SK-N-SH (cell line): ENCODE data around the gene ARGLU1. TPM values are rescaled to one million over a fixed set of nuclear protein-coding genes. Genes with fewer than 3 reads are reported as not detected.

ENCODE experiments used
- CTCF ChIA-PET: fragments of 300-600, 350-600 bp; formaldehyde crosslinking; extraction: SDS; loops from one replicate; lab custom pipeline; 2021; lab: Yijun Ruan, JAX
- POLR2A ChIA-PET: fragments of 350-600 bp; sonication (Branson Sonifier 250); formaldehyde crosslinking; extraction: SDS; loops from one replicate; lab custom pipeline; 2020; ENCODE audit warnings: antibody characterized with exemption, inconsistent platforms; lab: Yijun Ruan, JAX
- DNase-seq: peaks from one replicate; pipeline ENCODE4 v3.0.0; 2012
- H2AFZ ChIP-seq: fragments of 200-600 bp; sonication (generic); 2 replicates; pipeline ENCODE4 v1.8.1; 2016; ENCODE audit warnings: antibody characterized with exemption, mild to moderate bottlenecking, low read depth
- H3F3A ChIP-seq: fragments of 200-600 bp; sonication (generic); replicated peaks from 2 replicates; pipeline ENCODE3; 2016; ENCODE audit warnings: antibody characterized with exemption, mild to moderate bottlenecking; ENCODE audit not compliant: insufficient read depth
- H3K27ac ChIP-seq, 2 experiments: fragments of 200-500 bp in 1 of 2; fragments of 200-600 bp in 1 of 2; sonication (Bioruptor generic) in 1 of 2; sonication (generic), shearing (Covaris generic) in 1 of 2; 2 replicates each; pipeline versions ENCODE4 v1.5.1 to v1.6.1; 2014 to 2016; ENCODE audit warnings: low read depth in 2 of 2, inconsistent platforms in 1 of 2, low read length in 1 of 2, mild to moderate bottlenecking in 1 of 2, mixed read lengths in 1 of 2
- H3K27me3 ChIP-seq: fragments of 200-600 bp; sonication (generic), shearing (Covaris generic); 2 replicates; pipeline ENCODE4 v1.6.1; 2016; ENCODE audit warnings: mixed run types; ENCODE audit not compliant: insufficient read depth
- H3K36me3 ChIP-seq, 2 experiments: fragments of 200-500 bp in 1 of 2; fragments of 200-600 bp in 1 of 2; sonication (Bioruptor generic) in 1 of 2; sonication (generic) in 1 of 2; replicated peaks in 1 of 2; 2 replicates each; pipeline versions ENCODE3 to v1.5.1; 2014 to 2016; ENCODE audit warnings: low read length in 1 of 2, mild to moderate bottlenecking in 1 of 2; ENCODE audit not compliant: insufficient read depth in 2 of 2, control insufficient read depth in 1 of 2
- H3K4me1 ChIP-seq, 2 experiments: fragments of 200-500 bp in 1 of 2; fragments of 200-600 bp in 1 of 2; sonication (Bioruptor generic) in 1 of 2; sonication (generic), shearing (Covaris generic) in 1 of 2; 2 replicates each; pipeline versions ENCODE4 v1.5.1 to v1.6.1; 2014 to 2016; ENCODE audit warnings: low read depth in 1 of 2, low read length in 1 of 2, mixed run types in 1 of 2; ENCODE audit not compliant: insufficient read depth in 2 of 2, control insufficient read depth in 1 of 2
- H3K4me2 ChIP-seq: fragments of 200-600 bp; sonication (generic), shearing (Covaris generic); 2 replicates; pipeline ENCODE4 v1.6.1; 2017; ENCODE audit warnings: mixed run types
- H3K4me3 ChIP-seq, 2 experiments: fragments of 200-500 bp in 1 of 2; fragments of 200-600 bp in 1 of 2; sonication (Bioruptor generic) in 1 of 2; sonication (generic), shearing (Covaris generic) in 1 of 2; 2 replicates each; pipeline versions ENCODE4 v1.5.1 to v1.8.1; 2014 to 2016; ENCODE audit warnings: low read depth in 2 of 2, inconsistent platforms in 1 of 2, low read length in 1 of 2, mild to moderate bottlenecking in 1 of 2, mixed read lengths in 1 of 2, moderate library complexity in 1 of 2
- H3K79me2 ChIP-seq: fragments of 200-600 bp; sonication (generic); 2 replicates; pipeline ENCODE4 v1.8.1; 2017; ENCODE audit warnings: mild to moderate bottlenecking; ENCODE audit not compliant: insufficient read depth
- H3K9ac ChIP-seq: fragments of 200-600 bp; sonication (generic); 2 replicates; pipeline ENCODE4 v1.6.1; 2017; ENCODE audit warnings: mixed run types
- H3K9me2 ChIP-seq: fragments of 200-600 bp; sonication (generic); 2 replicates; pipeline ENCODE4 v1.6.1; 2017; ENCODE audit warnings: mixed run types
- H3K9me3 ChIP-seq: fragments of 200-600 bp; sonication (generic); 2 replicates; pipeline ENCODE4 v1.6.1; 2017; ENCODE audit warnings: mixed run types, mild to moderate bottlenecking, moderate library complexity
- H4K20me1 ChIP-seq: fragments of 200-600 bp; sonication (generic); 2 replicates; pipeline ENCODE4 v1.6.1; 2017; ENCODE audit warnings: mild to moderate bottlenecking, mixed run types; ENCODE audit not compliant: insufficient read depth
- CHD2 ChIP-seq: fragments of 150-350 bp; IDR thresholded peaks from 2 replicates; pipeline ENCODE4 v1.6.1; 2018; ENCODE audit warnings: low read length; ENCODE audit not compliant: partially characterized antibody
- EP300 ChIP-seq, 2 experiments: IDR thresholded peaks; 2 replicates each; pipeline versions ENCODE4 v1.4.0 to v1.6.1; 2012; ENCODE audit warnings: borderline replicate concordance in 1 of 2, low read depth in 1 of 2, low read length in 1 of 2
- EZH2phosphoT487 ChIP-seq: fragments of 200-600 bp; sonication (generic); IDR thresholded peaks from 2 replicates; pipeline ENCODE4 v1.6.1; 2017; ENCODE audit warnings: low read depth, mixed run types, mild to moderate bottlenecking, antibody characterized with exemption, moderate library complexity, borderline replicate concordance
- FOSL2 ChIP-seq: IDR thresholded peaks from 2 replicates; pipeline ENCODE4 v1.4.0; 2012; ENCODE audit warnings: low read depth, mild to moderate bottlenecking, moderate library complexity, borderline replicate concordance
- FOXJ3 ChIP-seq: sonication (generic); formaldehyde crosslinking; IDR thresholded peaks from 2 replicates; pipeline ENCODE4 v1.5.1; 2020; ENCODE audit warnings: mild to moderate bottlenecking, missing genetic modification reagents
- FOXM1 ChIP-seq: IDR thresholded peaks from 2 replicates; pipeline ENCODE4 v1.4.0; 2012; ENCODE audit warnings: low read depth, mild to moderate bottlenecking
- GATA2 ChIP-seq: sonication (generic); formaldehyde crosslinking; IDR thresholded peaks from 2 replicates; pipeline ENCODE4 v1.5.0; 2020; ENCODE audit warnings: mild to moderate bottlenecking, missing genetic modification reagents
- JUND ChIP-seq: IDR thresholded peaks from 2 replicates; pipeline ENCODE4 v1.4.0; 2012
- POLR2AphosphoS5 ChIP-seq: IDR thresholded peaks from 2 replicates; pipeline ENCODE4 v1.6.1; 2012; ENCODE audit warnings: low read depth, low read length
- SMC3 ChIP-seq: IDR thresholded peaks from 2 replicates; pipeline ENCODE4 v1.6.1; 2012; ENCODE audit warnings: low read depth, low read length, improper control_type of control experiment
- WGBS: methylation state at CpG from one replicate; pipeline ENCODE4 v1.1.6; 2017; ENCODE audit warnings: low lambda C conversion rate; 5-methylcytosine and 5-hydroxymethylcytosine counted together
- polyA plus RNA-seq, 3 experiments: library from polyadenylated mRNA; depleted of rRNA; stranded (reverse); fragments of >200 nt; gene quantifications; 2 replicates each; pipeline ENCODE4 v1.2.3, GENCODE V29; 2012
- TF ChIP-seq, protein P1 (sequence below): IDR thresholded peaks from 2 replicates; pipeline ENCODE4 v1.4.0; 2012; ENCODE audit warnings: low read depth, borderline replicate concordance

The ARGLU1 gene
- polyA plus RNA-seq, 1 of the 3 experiments (the other 2 are of a cell fraction) = 101 TPM

DNA sequence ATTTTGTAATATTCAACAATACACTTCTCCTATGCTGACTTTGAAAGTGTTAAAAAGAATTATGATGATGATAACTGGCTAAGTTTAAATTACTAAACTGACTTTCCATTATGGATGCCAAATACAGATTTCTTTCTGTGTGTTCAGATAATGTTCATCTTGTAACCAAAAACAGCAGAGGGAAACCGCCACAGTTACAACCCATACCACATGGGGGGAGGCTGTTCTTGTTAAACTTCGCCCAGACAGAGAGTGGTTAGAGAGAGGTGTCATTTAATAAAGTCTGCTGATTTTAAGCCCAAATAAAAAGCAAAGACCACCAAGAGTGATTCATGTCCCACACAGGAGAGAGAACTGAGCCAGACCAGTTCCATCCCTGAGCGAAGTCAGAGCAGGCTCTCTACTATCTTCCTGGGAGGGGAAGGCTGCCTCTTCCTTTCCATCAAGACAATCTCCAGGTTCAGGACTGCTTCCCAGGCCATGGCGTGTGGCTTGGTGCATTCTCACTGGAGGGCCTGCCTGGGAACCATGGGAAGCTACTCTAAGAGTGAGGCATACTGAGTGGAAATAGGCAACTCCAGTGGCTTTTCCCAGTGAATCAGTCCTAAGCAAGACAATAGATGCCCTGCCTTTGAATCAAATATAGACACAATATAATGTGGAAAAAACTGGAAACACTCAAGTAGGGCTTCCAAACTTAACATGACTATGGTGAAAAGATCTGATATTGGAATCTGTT is 50.7 kb downstream of the ARGLU1 start (continued):
- TF ChIP-seq FOSL2 (no peak), FOXJ3 (no peak), JUND (no peak), SMC3 (no peak), CHD2 (no peak)
- TF ChIP-seq, protein P1, sequence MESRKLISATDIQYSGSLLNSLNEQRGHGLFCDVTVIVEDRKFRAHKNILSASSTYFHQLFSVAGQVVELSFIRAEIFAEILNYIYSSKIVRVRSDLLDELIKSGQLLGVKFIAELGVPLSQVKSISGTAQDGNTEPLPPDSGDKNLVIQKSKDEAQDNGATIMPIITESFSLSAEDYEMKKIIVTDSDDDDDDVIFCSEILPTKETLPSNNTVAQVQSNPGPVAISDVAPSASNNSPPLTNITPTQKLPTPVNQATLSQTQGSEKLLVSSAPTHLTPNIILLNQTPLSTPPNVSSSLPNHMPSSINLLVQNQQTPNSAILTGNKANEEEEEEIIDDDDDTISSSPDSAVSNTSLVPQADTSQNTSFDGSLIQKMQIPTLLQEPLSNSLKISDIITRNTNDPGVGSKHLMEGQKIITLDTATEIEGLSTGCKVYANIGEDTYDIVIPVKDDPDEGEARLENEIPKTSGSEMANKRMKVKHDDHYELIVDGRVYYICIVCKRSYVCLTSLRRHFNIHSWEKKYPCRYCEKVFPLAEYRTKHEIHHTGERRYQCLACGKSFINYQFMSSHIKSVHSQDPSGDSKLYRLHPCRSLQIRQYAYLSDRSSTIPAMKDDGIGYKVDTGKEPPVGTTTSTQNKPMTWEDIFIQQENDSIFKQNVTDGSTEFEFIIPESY = no peak

DNA sequence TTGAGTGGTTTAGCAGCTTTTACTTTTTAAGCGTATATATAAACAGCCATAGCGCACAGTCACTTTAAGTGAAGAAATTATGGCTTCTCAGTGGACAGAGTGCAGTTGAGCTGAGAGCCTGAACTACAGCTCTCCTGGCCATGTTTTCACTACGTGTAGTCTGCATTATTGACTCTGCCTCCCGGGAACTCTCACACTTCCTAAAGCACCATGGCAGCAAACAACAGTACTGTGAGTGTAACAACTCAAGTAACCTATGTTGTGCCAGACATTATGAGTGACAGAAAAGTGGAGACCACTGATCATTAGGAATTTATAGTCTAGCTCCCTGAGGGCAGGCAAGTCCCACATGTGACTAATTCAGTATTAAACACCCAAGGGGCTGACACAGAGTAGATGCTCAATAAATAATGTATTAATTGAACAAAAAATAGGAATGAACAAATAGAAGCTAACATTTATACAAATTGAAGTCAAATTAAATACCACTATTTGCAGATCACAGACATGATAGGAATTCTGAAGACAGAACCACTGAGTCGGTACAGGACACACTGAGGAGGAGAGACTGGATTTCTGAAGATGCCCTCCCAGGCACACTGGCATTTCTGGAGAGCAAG is 52.2 kb downstream of the ARGLU1 start:
- no peak overlapping the region for H3K27ac ChIP-seq
- peaks cover 2 to 3% of the 10 kb centered on the region in 2 experiments for H3K36me3 ChIP-seq
- H3K27me3 ChIP-seq = no peaks in the 10 kb centered on the region
- no peaks in the 10 kb centered on the region for H3F3A ChIP-seq
- no peak overlapping the region for H3K4me2 ChIP-seq
- no peaks in the 10 kb centered on the region for H3K9me2 ChIP-seq
- no peak overlapping the region for H3K9ac ChIP-seq
- H3K4me1 ChIP-seq = peaks cover 0 to 20% of the 10 kb centered on the region in 2 experiments; a peak in 2 of 4 replicates
- DNase-seq = no peak
- H3K4me3 ChIP-seq = no peak overlapping the region
- CTCF ChIA-PET = interaction anchor here (0.7 kb wide), 1 partner anchor 1944 kb away, joined by 3 read pairs; no protein-coding TSS in a partner anchor
- TF ChIP-seq POLR2AphosphoS5 (no peak), GATA2 (CRISPR knock-in tag) (no peak), FOSL2 (no peak), EP300 (IDR thresholded peaks at IDR 0.05; ENCODE audit: borderline replicate concordance in 1 of 2, low read depth in 1 of 2, low read length in 1 of 2) (no peak), EZH2phosphoT487 (no peak), FOXM1 (no peak)
- TF ChIP-seq, protein P1 = no peak
- 88% methylated on average over 5 of the region's 5 CpGs for WGBS
- POLR2A ChIA-PET = no interaction called here
- no peaks in the 10 kb centered on the region for H3K9me3 ChIP-seq
- peaks cover 7% of the 10 kb centered on the region; the same call in 1 of the 2 replicates for H3K79me2 ChIP-seq
- H2AFZ ChIP-seq = no peak overlapping the region
- H4K20me1 ChIP-seq = no peaks in the 10 kb centered on the region
